CD4-positive, alpha-beta T cell treated with Interleukin-17A for 4 hours (primary cell): Measurements from ENCODE around the gene GAPVD1.
"Not testable (repeated sequence)": the region's sequence is repeated elsewhere in the genome, so short reads cannot be mapped to it uniquely, and the experiment has no call there.

Source experiments
- DNase-seq: peaks from one replicate; pipeline ENCODE4 v3.0.0-alpha.2; 2020; ENCODE audit warnings: mixed read lengths

The GAPVD1 gene

GRCh38 chr9:125246261-125246667 is 15.4 kb upstream of the GAPVD1 start:
- no peak for DNase-seq

GRCh38 chr9:125254231-125254630 is 7.4 kb upstream of the GAPVD1 start:
- DNase-seq = no peak

- DNase-seq = peak; percentile 17
Measured at GRCh38 chr9:125255781-125256391, 5.7 kb upstream of the GAPVD1 start.

GRCh38 chr9:125258160-125258785 is 3.4 kb upstream of the GAPVD1 start:
- DNase-seq = no peak

GRCh38 chr9:125258832-125259534 is 2.6 kb upstream of the GAPVD1 start:
- DNase-seq = no peak

GRCh38 chr9:125260561-125260960 is 1.1 kb upstream of the GAPVD1 start:
- no peak for DNase-seq

- DNase-seq = no peak
Measured at GRCh38 chr9:125262294-125262991, 817 bp downstream of the GAPVD1 start.

- DNase-seq = peak; percentile 40
Measured at GRCh38 chr9:125264068-125264467, 2.4 kb downstream of the GAPVD1 start.

GRCh38 chr9:125268394-125269013 is 6.9 kb downstream of the GAPVD1 start:
- no peak for DNase-seq

GRCh38 chr9:125269014-125269397 is 7.4 kb downstream of the GAPVD1 start:
- no peak for DNase-seq

GRCh38 chr9:125271081-125271480 is 9.5 kb downstream of the GAPVD1 start:
- DNase-seq = no peak

- DNase-seq = no peak
Measured at GRCh38 chr9:125272697-125273096, 11.1 kb downstream of the GAPVD1 start.

GRCh38 chr9:125276771-125277170 is 15.1 kb downstream of the GAPVD1 start:
- no peak for DNase-seq

- no peak for DNase-seq
Measured at GRCh38 chr9:125277411-125277810, 15.8 kb downstream of the GAPVD1 start.

GRCh38 chr9:125280945-125281344 is 19.3 kb downstream of the GAPVD1 start:
- DNase-seq = no peak

GRCh38 chr9:125284855-125285254 is 23.2 kb downstream of the GAPVD1 start:
- no peak for DNase-seq

- not testable (repeated sequence) for DNase-seq
Measured at GRCh38 chr9:125286935-125287433, 25.4 kb downstream of the GAPVD1 start.

- no peak for DNase-seq
Measured at GRCh38 chr9:125293134-125293533, 31.5 kb downstream of the GAPVD1 start.

GRCh38 chr9:125295657-125296056 is 34.0 kb downstream of the GAPVD1 start:
- no peak for DNase-seq

GRCh38 chr9:125296843-125297372 is 35.3 kb downstream of the GAPVD1 start:
- no peak for DNase-seq

GRCh38 chr9:125297917-125298316 is 36.3 kb downstream of the GAPVD1 start:
- DNase-seq = no peak

GRCh38 chr9:125302241-125302640 is 40.6 kb downstream of the GAPVD1 start:
- no peak for DNase-seq

- DNase-seq = no peak
Measured at GRCh38 chr9:125304273-125304672, 42.6 kb downstream of the GAPVD1 start.
